Glomerular endothelial cell (primary cell): ENCODE measurements around the gene FFAR3. TPM values are rescaled to one million over a fixed set of nuclear protein-coding genes. Genes with fewer than 3 reads are reported as not detected.
A peak's percentile ranks its signal among the peaks of the same experiment; 100 is the strongest.

ENCODE experiments used
- DNase-seq: peaks from one replicate; pipeline ENCODE4 v3.0.0-alpha.2; 2011; ENCODE audit warnings: low read depth, low spot score; ENCODE audit errors: extremely low read depth
- total RNA-seq: library from RNA; depleted of rRNA; stranded (reverse); fragments of >200 nt; gene quantifications from 2 replicates; pipeline ENCODE4 v1.2.3, GENCODE V29; 2015

FFAR3 gene, protein sequence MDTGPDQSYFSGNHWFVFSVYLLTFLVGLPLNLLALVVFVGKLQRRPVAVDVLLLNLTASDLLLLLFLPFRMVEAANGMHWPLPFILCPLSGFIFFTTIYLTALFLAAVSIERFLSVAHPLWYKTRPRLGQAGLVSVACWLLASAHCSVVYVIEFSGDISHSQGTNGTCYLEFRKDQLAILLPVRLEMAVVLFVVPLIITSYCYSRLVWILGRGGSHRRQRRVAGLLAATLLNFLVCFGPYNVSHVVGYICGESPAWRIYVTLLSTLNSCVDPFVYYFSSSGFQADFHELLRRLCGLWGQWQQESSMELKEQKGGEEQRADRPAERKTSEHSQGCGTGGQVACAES
- not detected in 2 replicates for total RNA-seq

DNA sequence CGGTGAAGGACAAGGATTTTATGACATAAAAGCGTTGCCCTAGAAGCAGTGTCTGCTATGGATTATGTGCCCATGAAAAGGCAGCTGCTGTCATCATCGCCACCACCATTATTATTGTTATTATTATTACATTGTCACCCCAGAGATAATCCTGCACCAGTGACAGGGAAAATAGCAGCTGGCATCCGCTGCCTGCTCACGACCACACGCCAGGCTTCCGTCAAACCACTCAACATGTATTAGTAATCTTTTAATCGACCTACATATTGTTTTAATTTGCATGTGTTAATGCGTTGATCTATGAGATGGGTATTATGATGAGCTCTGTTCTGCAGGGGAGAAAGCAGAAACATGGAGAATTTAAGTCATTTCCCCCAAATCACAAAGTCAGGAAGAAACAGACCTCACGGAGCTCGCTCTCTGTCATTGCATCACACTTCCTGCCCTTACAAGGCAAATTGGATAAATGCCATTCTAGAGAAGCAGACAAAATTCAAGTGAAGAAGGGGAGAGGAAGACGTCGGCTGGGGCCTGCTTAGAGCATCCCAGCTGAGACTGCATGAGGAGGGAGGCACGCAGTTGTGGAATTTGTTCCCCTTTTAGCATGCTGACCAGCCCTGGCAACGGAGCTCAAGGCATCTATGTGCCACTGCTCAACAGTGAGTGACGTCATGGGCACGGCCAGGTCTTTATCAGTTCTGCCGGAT lies at the start of gene FFAR3:
TSS of gene FFAR3 (plus strand) at position 594 of the 707 bp plus-strand sequence. CDS start 431 bp downstream, outside the sequence.
- no peak for DNase-seq

DNA sequence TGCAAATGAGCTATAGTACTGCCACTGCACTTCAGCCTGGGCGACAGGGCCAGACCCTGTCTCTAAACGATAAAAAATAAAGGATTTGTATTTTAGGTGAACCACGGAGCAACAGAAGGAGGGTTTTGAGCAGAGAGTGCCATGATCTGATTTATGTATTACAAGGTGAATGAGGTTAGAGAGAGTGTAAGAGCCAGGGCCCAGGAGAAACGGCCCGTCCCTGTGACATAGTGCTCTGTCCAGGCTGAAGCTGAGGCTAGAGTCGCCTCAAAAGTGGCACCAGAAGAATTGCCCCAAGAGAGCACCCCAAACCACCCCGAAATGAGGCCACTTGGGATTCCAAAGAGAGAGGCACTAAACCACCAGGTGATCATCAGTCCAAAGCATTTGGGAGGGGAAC lies 49.4 kb upstream of the FFAR3 start:
- no peak for DNase-seq

DNA sequence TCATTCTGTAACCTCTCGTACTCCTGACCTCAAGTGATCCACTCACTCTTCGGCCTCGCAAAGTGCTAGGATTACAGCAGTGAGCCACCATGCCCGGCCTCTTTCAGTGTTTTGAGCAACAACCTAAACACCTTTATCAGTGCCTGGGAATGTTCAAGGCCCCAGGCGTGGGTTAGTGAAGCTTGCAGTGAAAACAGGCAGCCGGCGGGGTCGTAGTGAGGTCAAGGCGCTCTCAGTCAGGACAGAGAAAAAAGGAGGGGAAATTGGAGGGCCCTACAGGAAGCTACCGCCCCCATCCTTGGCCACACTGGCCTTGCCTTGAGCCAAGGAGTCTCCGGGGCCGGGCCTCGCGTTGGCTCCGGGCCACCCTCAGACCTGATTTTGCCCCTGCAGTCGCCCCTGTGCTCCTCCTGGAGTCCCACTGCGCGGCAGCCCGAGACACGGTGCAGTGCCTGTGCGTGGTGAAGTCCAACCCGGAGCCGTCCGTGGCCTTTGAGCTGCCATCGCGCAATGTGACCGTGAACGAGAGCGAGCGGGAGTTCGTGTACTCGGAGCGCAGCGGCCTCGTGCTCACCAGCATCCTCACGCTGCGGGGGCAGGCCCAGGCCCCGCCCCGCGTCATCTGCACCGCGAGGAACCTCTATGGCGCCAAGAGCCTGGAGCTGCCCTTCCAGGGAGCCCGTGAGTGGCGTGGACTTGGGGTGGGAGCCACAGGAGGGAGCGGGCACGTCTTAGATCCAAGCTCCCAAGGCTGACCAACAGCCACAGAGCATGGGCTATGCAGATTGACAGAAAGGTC lies 48.6 kb upstream of the FFAR3 start:
- no peak for DNase-seq

DNA sequence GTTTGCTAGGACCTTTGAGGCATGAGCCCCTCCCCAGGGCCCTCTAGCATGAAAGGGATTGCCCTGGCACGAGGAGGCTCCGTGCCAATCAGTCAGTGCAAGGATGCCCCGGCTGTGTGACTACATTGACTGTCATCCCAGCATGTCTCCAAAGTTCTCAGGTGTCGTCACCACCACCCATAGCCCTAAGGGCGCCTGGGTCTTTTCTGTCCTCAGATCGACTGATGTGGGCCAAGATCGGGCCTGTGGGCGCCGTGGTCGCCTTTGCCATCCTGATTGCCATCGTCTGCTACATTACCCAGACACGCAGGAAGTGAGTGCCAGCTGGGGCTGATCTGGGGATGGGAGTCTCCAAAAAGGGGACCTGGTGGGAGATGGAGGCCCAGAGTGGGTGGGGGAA lies 47.9 kb upstream of the FFAR3 start:
- DNase-seq: no peak

DNA sequence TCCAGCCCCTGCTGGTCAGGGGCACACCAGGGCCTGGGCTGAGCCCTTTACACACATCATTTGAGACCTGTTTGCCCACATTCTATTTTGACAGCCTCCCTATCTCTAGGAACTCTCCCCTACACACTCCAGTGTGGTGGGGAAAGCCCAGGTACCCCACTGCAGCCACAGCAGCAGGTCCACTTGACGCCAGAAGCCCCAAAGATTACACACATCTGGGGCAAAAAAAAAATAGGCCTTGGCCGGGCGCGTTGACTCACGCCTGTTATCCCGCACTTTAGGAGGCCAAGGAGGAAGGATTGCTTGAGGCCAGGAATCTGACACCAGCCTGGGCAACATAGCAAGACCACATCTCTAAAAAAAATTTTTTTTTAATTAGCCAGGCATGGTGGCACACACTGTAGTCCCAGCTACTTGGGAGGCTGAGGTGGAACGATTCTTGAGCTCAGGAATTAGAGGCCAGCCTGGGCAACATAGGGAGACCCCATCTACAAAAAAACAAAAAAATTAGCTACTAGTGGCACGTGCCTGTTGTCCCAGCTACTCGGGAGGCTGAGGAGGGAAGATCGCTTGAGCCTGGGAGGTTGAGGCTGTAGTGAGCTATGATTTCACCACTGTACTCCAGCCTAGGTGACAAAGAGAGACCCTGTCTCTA lies 47.3 kb upstream of the FFAR3 start:
- DNase-seq: no peak

DNA sequence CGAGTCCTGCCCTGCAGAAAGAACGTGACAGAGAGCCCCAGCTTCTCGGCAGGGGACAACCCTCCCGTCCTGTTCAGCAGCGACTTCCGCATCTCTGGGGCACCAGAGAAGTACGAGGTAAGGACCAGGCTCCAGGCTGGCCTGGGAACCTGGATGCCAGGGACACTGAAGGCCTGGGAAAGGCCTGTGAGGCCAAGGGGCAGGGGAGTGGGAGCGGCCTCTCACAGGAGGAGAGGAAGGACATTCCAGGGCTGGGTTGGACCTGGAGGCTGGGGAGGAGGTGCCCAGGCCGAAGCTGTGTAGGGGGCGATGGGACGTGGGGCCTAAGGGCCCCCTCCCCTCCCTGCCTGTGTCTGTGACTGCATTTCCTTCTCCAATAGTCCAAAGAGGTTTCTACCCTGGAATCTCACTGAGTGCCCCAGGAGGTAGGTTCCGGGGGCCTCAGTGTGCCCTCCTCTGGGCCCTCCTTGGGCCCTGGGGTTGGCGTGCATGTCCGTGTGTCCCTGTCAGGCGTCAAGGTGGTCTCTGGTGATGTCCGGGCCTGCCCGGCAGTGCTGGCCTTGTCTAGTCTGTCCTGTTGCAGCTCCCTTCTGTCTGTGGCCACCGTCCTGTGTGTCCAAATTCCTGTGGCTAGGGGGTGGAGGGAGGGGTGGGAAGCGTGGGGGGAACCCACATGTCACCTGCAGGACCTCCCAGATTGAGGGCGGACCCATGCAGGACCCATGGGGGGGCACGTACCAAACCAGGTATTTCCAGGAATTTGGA lies 46.2 kb upstream of the FFAR3 start:
- no peak for DNase-seq

DNA sequence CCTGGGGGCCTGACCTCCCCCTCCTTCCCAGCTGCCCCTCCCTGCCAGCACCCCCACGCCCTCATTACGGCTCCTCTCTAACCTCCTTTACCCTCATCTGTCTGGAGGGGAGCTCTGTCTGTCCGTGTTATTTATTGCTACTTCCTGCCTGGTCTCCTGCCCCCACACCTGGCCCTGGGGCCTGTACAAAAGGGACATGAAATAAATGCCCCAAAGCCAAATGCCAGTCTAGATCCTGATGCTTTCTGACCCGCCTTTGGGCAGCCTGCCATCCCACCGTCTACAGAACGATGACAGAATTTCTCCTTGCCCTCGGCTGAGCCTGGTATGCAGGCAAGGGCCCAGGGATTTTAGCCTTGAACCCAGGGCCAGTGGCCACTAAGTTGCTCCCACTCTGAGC lies 44.7 kb upstream of the FFAR3 start:
- DNase-seq: no peak

DNA sequence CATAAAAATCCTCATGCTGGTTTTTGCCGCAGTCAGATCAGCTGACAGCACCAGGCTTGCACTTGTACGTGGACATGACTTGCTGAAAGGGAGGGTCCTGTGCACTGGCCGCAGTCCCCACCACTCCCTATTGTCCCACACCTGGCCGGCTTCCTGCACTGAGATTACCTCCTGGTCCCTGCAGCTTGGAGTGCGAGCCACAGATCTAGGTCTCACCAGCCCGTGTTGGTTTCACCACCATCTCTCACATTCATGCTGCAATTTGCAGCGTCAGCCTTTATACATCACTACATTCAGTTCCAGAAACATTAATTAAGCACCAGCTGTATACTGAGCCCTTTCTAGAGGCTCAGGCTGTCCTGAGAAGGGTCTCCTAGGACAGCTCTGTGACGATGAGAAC lies 44.2 kb upstream of the FFAR3 start:
- DNase-seq: no peak

DNA sequence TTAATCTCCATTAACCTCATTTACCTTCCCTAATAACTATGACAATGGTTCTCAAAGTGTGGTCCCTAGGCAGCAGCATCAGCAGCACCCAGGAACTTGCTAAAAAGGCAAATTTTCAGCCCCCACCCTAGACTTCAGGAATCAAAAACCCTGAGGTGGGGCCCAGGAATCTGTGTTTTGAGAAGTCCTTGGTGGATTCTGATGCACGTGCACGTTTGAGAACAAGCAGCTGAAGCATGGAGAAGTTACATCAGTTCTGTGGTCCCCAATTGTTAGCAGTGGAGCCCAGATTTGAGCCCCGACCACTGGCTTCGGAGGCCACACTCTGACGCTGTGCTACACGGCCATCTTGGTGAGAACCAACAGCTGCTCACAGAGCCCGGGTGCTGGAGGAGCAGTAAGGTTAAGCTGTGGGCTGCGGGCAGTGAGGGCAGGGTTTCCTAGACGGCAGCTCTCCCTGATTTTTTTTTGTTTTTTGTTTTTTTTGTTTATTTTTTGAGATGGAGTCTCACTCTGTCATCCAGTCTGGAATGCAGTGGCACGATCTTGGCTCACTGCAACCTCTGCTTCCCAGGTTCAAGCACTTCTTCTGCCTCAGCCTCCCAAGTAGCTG lies 43.3 kb upstream of the FFAR3 start:
- no peak for DNase-seq

DNA sequence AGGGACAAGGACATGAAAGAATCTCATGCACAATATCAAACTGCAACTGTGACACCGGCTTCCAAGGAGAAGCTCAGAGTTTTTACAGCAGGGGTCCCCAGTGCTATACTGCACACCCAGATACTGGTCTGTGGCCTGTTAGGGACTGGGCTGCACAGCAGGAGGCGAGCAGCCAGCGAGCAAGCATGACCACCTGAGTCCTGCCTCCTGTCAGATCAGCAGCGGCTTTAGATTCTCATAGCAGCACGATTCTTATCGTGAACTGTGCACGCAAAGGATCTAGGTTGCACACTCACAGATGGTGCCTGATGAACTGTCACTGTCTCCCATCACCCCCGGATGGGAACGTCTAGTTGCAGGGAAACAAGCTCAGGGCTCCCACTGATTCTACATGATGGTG lies 42.4 kb upstream of the FFAR3 start:
- no peak for DNase-seq

DNA sequence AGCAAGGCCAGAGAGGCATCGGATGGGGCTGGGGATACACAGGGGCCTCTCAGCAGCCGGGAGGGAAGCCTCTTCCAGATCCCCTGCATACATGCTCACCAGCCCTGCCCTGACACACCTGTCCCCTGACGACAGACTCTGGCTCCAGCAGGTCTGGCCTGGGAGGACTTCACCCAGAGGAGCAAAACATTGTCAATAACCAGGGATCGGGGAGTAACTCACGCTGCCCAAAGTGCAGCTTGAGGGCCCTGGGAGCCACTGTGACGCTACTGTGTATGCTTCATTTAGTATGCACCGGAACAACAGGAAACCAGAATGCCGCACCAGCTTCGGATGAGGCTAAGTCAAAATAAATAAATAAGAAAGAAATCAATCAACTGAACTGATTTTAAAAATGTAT lies 41.7 kb upstream of the FFAR3 start:
- DNase-seq: no peak

DNA sequence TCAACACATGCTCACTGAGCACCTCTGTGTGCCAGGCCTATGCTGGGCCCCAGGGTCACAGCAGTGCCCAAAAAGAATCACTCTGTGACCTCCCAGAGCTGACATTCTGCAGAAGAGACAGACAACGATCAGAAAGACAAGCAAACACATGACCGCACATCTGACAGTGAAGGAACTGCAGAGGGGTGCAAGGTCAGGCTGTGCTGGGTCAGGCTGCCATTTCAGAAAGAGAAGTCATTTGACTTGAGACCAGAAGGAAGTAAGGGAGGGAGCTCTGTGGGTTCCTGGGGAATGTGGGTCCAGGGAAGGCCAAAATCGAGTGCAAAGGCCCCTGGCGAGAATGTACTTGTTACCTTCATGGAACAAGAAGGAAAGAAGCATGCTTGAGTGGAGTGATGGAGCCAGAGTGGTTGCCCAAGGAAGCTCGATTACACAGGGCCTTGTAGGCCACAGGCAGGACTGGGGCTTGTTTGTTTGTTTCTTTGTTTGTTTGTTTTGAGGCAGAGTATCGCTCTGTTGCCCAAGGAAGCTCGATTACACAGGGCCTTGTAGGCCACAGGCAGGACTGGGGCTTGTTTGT lies 40.7 kb upstream of the FFAR3 start:
- no peak for DNase-seq

DNA sequence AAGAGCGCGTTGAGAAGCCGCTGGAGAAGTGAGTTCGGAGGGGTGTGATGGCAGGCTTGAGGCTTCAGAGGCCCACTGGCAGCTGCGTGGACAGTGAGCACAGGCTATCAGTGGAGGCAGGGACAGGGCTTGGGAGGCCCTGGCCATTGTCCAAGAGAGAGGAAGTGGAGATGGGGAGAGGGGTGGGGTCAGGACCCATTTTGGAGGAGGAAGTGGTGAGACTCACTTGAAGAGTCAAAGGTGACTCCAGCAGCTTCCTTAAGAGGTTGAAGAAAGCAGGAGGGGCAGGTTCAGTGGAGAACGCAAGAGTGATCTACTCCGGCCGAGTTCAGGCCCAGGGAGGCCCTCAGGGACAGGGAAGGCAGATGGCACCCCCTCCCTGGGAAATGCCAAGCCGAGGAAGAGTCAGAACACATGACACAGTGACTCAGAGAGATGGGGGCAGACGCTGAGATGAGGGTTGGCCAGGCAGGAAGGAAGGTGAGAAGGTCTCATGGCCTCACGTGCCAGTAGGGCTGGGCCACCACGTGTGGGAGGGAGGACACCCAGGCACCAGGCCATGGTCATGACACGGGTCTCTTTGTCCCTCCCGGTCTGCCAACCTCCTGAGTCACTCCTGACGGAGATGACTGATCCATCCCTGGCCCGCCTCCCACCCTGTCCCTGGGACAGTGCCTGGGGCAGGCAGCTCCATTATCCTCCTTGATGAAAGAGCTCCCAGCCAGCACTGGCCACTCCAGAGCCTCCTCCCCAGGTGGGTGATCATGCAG lies 39.4 kb upstream of the FFAR3 start:
- peak; percentile 20 for DNase-seq

DNA sequence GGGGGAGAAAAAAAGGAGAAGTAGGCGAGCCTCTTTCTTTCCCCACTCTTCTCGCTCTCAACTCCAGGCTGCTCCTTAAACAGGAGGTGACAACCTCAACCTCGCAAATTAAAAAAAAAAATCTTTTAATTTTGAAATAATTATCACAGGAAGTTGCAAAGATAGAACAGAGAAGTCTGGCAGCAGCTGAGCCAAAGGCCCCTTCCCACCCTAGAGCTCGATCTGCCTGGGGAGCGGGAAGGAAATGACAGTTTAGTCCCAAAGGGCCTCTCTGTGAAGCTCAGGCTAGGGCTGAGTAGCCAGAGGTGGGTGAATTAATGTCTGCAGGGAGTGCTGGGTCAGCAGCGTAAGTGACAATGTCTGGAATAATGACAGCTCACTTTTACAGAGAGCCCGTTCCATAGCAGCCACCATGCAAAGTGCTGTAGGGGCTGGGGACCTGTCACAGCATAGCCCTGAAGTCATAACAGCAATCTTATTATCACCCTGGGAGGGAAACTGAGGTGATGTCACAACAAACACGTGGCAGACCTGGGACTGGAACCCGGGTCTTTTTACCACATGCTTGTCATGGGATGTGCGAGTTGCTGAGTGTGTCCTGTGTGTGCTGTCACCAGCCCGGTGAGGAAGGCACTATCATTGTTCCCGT lies 38.1 kb upstream of the FFAR3 start:
- DNase-seq: no peak

DNA sequence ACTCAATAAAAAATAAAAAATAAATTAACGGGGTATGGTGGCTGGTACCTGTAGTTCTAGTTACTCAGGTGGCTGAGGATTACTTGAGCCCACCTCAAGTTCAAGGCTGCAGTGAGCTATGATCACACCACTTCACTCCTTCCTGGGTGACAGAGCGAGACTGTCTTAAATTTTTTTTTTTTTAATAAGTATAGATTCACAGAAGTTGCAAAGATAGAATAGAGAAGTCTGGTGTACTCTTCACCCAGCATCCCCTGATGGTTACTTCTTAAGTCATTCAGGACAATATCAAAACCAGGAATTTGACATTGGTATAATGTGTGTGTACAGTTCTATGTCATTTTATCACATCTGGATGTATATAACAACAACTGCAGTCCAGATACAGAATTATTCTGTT lies 37.0 kb upstream of the FFAR3 start:
- DNase-seq: no peak

DNA sequence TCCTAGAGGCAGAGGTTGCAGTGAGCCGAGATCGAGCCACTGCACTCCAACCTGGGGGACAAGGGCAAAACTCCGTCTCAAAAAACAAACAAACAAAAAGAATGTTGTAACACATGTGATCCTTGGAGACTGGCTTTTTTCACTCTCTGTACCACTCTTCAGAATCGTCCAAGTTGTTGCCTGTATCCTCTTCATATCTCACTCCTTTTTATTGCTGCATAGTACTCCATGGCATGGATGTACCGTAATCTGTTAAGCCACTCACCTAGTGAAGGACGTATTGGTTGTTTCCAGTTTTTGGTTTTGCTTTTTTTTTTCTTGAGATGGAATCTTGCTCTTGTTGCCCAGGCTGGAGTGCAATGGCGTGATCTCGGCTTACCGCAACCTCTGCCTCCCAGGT lies 36.2 kb upstream of the FFAR3 start:
- no peak for DNase-seq

DNA sequence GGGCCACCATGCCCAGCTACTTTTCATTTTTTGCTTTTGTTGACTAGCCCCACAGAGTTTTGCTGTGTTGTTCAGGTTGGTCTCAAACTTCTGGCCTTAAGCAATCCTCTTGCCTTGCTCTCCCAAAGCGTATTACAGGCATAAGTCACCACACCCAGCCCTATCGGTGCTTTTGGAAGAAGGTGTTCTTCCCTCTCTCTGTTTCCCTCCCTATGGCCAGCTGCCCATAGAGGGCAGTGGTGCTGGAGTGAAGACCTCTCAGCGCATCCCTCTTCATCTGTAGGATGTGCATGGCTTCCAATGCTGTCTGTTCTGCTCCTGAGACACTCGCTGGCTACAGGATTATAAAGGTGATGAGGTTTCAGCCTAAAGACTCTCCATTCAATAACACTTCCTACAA lies 30.6 kb upstream of the FFAR3 start:
- no peak for DNase-seq

DNA sequence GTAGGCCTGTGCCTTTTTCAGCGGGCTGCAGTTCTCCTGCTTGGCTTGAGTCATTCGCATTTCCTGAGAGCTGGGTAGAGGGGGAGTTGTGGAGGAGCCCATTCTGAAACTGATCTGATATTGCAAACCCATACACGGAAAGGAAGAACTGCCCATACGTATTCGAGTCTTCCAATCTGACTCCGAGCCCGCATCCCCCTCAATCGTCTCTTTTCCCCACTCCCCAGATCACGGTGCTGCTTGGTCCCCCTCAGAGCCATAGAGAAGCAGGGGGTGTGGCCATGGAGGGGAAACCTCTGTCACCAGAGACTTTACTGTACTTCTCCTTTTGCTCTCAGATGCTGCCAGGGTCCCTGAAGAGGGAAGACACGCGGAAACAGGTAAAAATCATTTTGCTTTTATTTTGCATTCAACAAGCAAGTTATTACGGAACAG lies 29.4 kb upstream of the FFAR3 start, which contains the start of gene CD22:
TSS of gene CD22 (plus strand) at position 337 of the 435 bp plus-strand sequence. CDS start 2,854 bp downstream, outside the sequence.
- no peak for DNase-seq
